GM10847 (cell line): ENCODE results near the gene COL4A4.

Experiments
- POLR2A ChIP-seq: IDR thresholded peaks from 2 replicates; pipeline ENCODE4 v1.6.1; 2011; ENCODE audit not compliant: insufficient read length; ENCODE audit errors: extremely low read depth

Gene COL4A4

DNA sequence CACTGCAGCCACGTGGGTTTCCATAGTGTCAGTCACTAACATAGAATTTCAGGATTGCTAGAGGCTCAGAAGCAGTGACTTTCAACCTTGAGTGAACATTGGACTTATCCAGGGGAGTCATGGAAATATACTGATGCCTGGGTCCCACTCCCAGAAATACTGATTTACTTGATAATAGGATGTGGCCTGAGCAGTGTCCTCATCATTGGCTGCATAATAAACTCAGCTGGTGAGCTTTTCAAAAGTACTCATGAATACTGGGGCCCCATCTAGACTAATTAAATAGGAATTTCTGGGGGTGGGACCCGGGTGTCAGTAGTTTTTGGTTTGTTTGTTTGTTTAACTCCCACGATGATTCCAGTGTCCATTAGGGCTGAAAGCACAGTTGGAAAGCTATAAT, 141.4 kb downstream of the COL4A4 start:
- no peak for TF ChIP-seq POLR2A

DNA sequence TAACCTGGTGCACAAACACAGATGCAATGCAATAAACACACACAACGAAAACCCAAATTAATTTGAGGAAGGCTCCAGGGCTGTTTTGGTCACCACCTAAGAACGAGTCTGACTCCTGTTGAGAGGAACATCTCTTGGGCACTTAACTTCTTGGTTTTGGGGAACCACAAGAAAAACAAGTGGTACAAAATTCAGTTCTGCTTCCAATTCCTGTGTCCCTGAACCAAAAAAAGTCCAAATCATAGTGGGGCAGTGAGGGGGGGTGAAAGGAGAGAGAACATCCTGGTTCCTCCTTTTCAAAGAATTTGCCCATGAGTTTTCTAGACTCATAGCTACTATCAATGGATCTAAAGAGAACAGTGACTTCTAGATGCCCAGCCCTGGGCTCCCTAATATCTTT, 143.6 kb downstream of the COL4A4 start:
- TF ChIP-seq POLR2A = no peak

DNA sequence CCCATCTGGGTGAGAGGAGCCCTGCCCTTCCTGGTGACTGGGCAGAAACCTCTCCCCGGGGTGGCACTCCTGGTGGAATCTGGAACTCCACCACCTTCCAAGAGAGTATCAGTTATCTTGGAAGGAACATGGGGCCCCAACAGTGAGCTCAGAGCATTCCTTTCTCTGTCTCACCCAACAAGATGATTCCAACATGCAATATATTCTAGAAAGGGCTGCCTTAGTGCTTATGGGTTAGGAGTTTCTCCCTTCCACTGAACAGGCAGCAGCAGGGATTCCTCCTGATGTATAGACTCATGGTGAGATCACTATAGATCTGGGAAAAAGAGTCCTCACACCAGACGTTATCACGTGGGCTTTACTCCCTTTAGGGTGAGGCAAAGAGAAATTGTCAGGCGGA, 147.1 kb downstream of the COL4A4 start:
- TF ChIP-seq POLR2A = no peak

DNA sequence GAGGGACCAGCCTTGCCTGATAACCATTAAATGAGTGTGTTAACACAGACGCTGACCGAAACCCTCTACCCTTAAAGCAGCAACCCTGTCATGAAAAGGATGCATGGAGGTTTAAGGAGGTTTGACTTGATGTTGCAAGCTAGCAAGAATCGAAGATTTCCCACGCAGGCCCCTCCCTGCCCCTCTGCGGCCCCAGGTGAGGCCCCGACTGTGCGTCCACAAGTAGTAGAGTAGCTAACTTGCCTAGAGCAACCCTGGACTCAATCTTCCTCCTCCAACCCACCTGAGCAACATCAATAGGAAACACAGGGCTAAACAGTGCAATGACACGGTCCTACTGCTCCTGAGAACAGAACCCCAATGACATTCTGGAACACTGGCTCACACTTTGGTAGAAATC, 150.1 kb downstream of the COL4A4 start:
- no peak for TF ChIP-seq POLR2A

DNA sequence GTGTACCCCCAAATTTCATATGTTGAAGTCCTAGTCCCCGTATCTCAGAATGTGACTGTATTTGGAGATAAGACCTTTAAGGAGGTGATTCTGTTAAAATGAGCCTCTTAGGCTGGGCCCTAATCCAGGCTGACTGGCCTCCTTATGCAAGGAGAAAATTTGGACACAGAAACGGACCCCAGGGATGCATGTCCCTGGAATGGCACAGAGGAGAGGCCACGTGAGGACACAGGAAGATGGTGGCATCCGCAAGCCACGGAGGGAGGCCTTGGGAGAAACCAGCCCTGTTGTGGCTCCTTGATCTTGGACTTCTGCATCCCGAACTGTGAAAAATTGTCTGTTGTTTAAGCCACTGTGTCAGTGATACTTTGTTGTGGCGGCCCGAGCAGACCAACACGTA, 150.7 kb downstream of the COL4A4 start:
- TF ChIP-seq POLR2A = no peak

DNA sequence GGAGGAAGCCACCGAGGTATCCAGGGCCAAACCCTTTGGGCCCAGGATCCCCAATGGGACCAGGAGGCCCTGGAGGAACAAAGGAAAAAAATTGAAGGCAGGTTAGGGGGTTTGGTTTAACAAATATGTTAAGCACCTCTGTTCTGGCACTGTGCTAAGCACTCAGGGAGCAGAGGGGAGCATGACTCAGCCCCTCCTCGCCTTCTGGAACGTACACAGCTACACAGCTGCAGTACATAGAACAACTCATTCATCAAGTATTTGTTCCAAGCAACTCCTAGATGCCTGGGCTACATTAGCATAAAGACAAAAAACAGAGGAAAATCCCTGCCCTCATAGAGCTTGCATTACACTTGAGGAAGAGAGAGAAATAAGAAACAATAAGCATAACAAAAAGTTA, 153.6 kb downstream of the COL4A4 start:
- TF ChIP-seq POLR2A = no peak

DNA sequence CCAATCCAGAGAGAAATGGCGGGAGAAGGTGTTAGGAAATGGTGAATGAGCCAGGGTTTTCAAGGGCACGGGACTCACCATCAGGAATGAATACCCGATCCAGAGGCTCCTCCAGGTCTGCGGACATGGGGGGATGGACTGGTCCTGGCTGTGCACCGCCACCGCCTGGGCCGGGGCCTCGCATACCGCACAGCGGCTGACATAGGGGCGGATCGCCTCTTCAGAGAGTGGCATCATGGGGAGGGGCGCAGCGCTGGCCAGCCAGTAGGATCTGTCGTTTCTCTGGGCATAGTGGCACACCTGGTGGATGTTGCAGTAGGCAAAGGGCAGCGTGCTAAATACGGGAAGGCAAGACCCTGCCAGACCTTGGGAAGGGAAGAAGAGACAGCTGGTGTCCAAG, 156.1 kb downstream of the COL4A4 start:
- no peak for TF ChIP-seq POLR2A

DNA sequence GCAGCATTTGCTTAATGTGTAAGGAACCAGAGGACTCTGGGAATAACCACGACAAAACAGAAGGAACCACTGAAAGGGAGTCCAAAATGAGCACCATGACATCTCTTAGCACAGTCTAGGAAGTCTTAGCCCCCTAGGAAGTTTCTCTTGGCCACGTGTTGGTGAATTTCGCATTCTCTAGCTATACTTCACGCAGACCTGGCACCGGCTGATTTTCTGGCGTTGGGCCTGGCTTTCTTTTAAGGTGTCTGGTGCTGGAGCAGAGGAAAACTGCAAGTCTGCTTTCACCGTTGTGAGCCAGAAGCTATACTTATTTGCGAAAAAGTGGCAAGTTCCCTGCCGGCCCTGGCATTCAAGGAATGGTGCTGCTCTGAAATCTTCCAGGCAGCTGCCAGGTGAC, 156.9 kb downstream of the COL4A4 start:
- TF ChIP-seq POLR2A = no peak

DNA sequence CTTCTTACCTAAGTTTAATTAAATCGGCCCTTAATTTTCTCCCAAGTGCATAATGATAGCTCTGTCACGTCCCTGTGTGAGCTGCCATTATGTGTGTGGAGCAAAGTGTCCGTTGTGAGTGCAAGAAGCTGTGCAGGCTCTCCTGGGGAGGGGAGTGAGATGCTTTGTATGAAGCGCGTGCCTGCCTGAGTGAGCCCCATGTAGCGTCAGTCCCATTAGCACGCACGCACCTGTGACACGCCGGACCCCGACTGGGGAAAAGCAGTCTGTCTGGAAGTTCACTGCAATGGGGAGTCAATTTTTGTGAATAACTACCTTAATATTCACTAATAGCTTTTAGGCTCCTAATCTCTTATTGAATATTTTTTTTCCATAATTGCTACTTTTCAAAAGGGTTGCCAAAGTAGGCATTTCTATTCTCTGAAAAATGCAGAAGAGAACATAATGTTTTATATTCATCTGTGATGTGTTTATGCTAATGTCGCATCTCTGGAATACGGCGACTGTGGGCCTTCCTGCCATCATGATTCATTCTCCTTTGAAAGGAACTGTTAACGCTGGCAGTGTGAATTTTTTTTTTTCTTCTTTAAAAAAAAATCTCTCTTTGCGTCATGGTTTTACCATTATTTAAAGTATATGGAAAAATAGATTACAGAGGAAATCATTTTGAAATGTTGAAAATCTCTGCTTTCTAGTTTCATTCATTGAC, 157.7 kb downstream of the COL4A4 start:
- TF ChIP-seq POLR2A = no peak

DNA sequence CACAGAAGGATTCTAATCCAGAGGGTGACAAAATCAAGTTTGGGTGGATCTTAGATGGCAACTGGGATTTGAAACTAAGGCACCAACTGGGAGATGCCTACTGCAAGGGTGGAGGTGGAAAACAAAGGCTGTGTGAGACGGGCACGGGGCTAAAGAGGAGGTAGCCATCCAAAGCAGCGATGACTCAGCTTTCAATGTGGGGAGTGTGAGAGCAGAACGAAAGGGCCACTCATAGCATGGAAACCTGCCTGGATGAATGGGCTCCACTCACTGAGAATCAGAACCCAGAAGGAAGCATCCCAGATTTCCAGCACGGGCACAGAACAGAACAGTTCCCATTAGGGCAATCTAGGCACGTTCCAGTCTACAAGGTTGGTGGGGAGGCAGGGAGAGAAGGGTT, 159.5 kb downstream of the COL4A4 start:
- TF ChIP-seq POLR2A = no peak

DNA sequence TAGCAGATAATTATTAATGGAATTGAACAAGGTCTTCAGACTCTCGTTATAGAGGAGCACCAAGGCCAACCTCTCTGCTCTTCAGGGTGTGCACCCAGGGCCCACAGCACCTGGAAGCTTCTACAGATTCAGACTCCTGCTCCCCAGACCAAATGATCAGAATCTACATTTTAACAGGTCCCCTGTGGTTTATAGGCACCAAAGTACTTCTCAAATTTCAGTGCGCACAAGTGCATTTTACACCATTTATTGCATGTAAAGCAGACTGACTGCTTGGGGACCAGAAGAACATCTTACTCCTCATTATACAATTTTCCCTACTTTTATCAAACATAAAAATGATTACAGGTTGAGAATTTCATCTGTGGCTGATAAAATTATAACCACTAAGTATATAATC, 163.9 kb downstream of the COL4A4 start:
- no peak for TF ChIP-seq POLR2A

DNA sequence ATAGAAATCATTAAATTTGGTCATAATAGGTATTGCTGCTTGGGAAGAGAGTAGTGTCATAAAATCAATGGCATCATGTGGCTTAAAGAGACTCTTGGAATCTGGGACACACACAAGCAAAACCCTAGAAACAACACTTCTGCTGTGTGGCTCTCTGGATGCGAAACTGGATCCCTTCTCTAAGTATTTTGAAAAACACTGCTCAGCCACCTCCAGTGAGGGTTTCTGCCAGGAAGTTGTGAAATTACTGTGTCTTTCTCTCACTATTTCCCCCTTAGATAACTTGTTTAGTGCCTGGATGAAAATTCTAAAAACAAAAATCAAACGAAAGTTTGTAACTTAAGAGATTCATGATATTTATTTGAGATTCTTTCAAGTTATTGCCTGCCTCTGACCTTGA, 164.3 kb downstream of the COL4A4 start:
- no peak for TF ChIP-seq POLR2A

DNA sequence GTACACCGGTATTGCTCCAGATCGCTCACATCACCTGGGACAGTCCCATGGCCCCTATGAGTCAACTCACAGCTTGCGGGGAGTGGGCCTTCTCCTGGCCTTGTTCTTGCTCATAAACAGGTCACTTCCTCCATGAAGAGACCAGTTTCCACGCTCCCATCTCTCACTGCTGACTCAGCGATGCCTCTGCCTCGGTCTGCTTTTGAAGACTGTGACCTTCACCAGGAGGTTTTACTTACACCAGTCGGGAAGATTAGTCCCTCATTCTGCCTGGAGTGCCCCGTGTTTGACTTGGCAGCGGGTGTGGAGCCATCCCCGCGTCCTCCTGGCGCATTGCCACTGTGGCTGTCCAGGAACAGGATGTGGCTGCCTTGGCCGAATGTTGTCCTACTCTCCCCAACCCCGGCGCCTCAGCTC, 168.4 kb downstream of the COL4A4 start:
- TF ChIP-seq POLR2A = no peak

DNA sequence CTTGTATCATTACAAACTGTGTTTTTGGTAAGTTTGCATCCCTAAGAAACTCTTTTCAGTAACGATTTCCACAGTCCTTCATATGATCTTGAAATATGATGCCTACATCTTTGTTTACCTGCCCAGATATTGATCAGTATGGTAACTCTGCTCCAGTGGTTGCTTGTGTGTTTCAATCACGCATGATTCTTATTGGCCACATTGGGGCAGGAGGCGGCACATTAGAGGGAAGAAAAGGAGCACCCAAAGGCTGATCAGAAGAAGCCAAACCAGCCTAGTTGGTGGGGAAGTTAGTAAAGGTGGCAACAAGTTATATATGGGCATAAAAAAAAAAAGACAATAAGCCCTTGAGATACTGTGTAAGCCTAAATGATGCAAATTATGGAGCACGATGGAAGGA, 169.2 kb downstream of the COL4A4 start:
- no peak for TF ChIP-seq POLR2A

DNA sequence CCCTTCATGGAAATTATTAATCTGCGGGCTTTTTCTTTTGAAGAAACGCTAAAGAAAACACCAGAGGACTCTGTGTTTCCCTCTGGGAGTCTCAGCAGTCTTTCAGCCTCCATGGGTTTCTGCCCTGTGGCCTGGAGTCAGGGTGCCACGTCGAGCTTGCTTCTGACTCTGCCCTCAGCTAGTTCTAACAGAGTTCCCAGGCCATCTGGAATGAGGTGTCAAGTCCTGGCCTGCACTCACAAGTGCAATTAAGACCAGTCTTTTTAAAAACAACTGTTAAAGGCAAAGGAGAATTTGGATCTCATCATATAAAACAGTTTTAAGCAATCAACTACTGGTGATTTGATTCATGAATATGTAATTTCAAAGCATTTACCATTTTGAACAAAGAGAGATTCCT, 170.8 kb downstream of the COL4A4 start:
- no peak for TF ChIP-seq POLR2A

DNA sequence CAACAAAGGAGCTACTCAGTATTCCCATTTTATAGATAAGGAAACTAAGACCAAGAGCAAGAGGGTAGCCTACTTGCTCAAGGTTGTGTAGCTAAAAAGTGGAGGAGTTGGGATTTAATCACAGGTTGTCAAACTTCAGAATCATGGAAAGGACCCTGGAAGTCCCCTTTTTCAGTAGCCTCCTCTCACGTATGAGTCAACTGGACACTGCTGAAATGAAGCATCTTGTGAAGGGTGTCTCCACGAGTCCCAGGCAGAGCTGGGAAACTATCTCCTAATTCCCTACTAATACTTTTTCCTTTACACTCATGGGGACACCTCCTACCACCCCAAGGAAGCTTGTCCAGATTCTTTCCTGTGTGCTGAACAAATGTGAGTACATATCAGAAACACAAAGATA, 172.3 kb downstream of the COL4A4 start:
- TF ChIP-seq POLR2A = no peak

DNA sequence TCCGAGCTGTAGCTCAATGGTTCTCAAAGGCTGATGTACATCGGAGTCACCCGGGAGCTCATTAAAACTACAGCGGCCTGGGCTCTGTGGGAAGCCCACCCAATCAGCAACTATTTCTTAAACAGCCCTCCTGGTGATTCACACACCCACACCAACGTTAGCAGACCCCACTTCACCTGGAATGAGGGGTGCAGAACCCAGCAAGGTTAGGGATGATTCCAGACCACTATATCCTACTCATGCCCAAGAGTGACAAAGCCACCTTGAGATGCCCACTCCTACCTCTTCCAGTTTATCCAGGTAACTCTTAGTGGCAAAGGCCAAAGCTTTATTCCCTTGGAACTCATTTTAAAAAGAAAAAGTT, 178.4 kb downstream of the COL4A4 start:
- no peak for TF ChIP-seq POLR2A
